Mesenchymal stem cell (in vitro differentiated cells and primary cell): ENCODE results near the gene AFF2.

Source experiments
- DNase-seq: peaks from one replicate; pipeline ENCODE4 v3.0.0-alpha.2; 2013
- H2AFZ ChIP-seq: one replicate; pipeline ENCODE4 v1.6.1; 2013; ENCODE audit warnings: low read depth, mild to moderate bottlenecking, control low read depth, inconsistent platforms, low read length, moderate library complexity
- H2AK5ac ChIP-seq: 2 replicates; pipeline ENCODE4 v1.6.1; 2013; ENCODE audit warnings: low read length, moderate library complexity, mild to moderate bottlenecking, inconsistent platforms; ENCODE audit not compliant: severe bottlenecking
- H2BK120ac ChIP-seq: one replicate; pipeline ENCODE4 v1.6.1; 2013; ENCODE audit warnings: low read depth, mild to moderate bottlenecking, inconsistent platforms, low read length, moderate library complexity
- H2BK12ac ChIP-seq, 2 experiments: one replicate each; pipeline ENCODE4 v1.6.1; 2013; ENCODE audit warnings: inconsistent platforms in 2 of 2, low read length in 2 of 2, mild to moderate bottlenecking in 2 of 2, moderate library complexity in 2 of 2, control low read depth in 1 of 2
- H2BK15ac ChIP-seq: one replicate; pipeline ENCODE4 v1.6.1; 2013; ENCODE audit warnings: mild to moderate bottlenecking, low read depth, inconsistent platforms; ENCODE audit not compliant: poor library complexity, severe bottlenecking
- H2BK5ac ChIP-seq: 2 replicates; pipeline ENCODE4 v1.6.1; 2013; ENCODE audit warnings: low read depth, mild to moderate bottlenecking, low read length, control low read depth, inconsistent platforms; ENCODE audit not compliant: poor library complexity, severe bottlenecking
- H3K14ac ChIP-seq, 2 experiments: one replicate each; pipeline ENCODE4 v1.6.1; 2013; ENCODE audit warnings: inconsistent platforms in 2 of 2, low read length in 2 of 2, control low read depth in 1 of 2, mild to moderate bottlenecking in 1 of 2, moderate library complexity in 1 of 2
- H3K18ac ChIP-seq, 2 experiments: one replicate each; pipeline ENCODE4 v1.6.1; 2013; ENCODE audit warnings: inconsistent platforms in 2 of 2, low read length in 2 of 2, control low read depth in 1 of 2, low read depth in 1 of 2, mild to moderate bottlenecking in 1 of 2
- H3K23ac ChIP-seq, 2 experiments: one replicate each; pipeline ENCODE4 v1.6.1; 2013; ENCODE audit warnings: inconsistent platforms in 2 of 2, low read length in 2 of 2, mild to moderate bottlenecking in 2 of 2, moderate library complexity in 2 of 2, control low read depth in 1 of 2
- H3K27ac ChIP-seq: 2 replicates; pipeline ENCODE4 v1.5.1; 2013; ENCODE audit warnings: mild to moderate bottlenecking, moderate library complexity, low read length, control low read depth, inconsistent platforms; ENCODE audit not compliant: poor library complexity, severe bottlenecking
- H3K27me3 ChIP-seq, 2 experiments: 2 replicates each; pipeline versions ENCODE4 v1.6.1 to v1.7.0; 2013; ENCODE audit warnings: low read length in 2 of 2, mild to moderate bottlenecking in 2 of 2, moderate library complexity in 2 of 2, control low read depth in 1 of 2, inconsistent platforms in 1 of 2; ENCODE audit not compliant: control insufficient read depth in 1 of 2, insufficient read depth in 1 of 2
- H3K36me3 ChIP-seq, 2 experiments: 2 replicates each; pipeline versions ENCODE4 v1.6.1 to v1.7.0; 2013; ENCODE audit warnings: low read length in 2 of 2, control low read depth in 1 of 2, inconsistent platforms in 1 of 2, low read depth in 1 of 2, mild to moderate bottlenecking in 1 of 2; ENCODE audit not compliant: insufficient read depth in 2 of 2, control insufficient read depth in 1 of 2
- H3K4ac ChIP-seq, 2 experiments: one replicate each; pipeline ENCODE4 v1.6.1; 2013; ENCODE audit warnings: inconsistent platforms in 2 of 2, low read length in 2 of 2, mild to moderate bottlenecking in 2 of 2, moderate library complexity in 2 of 2, control low read depth in 1 of 2, low read depth in 1 of 2
- H3K4me1 ChIP-seq: 2 replicates; pipeline ENCODE4 v1.6.1; 2013; ENCODE audit warnings: low read depth, low read length, control low read depth; ENCODE audit not compliant: control insufficient read depth, insufficient read depth
- H3K4me2 ChIP-seq: 2 replicates; pipeline ENCODE4 v1.6.1; 2013; ENCODE audit warnings: low read length, mild to moderate bottlenecking, inconsistent platforms; ENCODE audit not compliant: poor library complexity, severe bottlenecking
- H3K4me3 ChIP-seq, 2 experiments: 2 replicates each; pipeline versions ENCODE4 v1.5.1 to v1.7.0; 2013; ENCODE audit warnings: low read length in 2 of 2, mild to moderate bottlenecking in 2 of 2, control low read depth in 1 of 2, low read depth in 1 of 2; ENCODE audit not compliant: insufficient read depth in 1 of 2
- H3K79me1 ChIP-seq: replicated peaks from 2 replicates; pipeline ENCODE4 v1.6.1; 2013; ENCODE audit warnings: mild to moderate bottlenecking, control low read depth, low read length, inconsistent platforms; ENCODE audit not compliant: poor library complexity, severe bottlenecking
- H3K9ac ChIP-seq: 2 replicates; pipeline ENCODE4 v1.7.0; 2013; ENCODE audit warnings: mild to moderate bottlenecking, low read length, moderate library complexity
- H3K9me3 ChIP-seq: 2 replicates; pipeline ENCODE4 v1.7.0; 2013; ENCODE audit warnings: mild to moderate bottlenecking, low read length; ENCODE audit not compliant: control insufficient read depth
- H4K8ac ChIP-seq: one replicate; pipeline ENCODE4 v1.6.1; 2013; ENCODE audit warnings: inconsistent platforms, mild to moderate bottlenecking, low read length, moderate library complexity
- H4K91ac ChIP-seq: one replicate; pipeline ENCODE4 v1.6.1; 2013; ENCODE audit warnings: mild to moderate bottlenecking, low read length, inconsistent platforms
- whole genome bisulfite sequencing: methylation state at CpG from one replicate; pipeline ENCODE4 v1.1.7; 2013; ENCODE audit warnings: mixed read lengths; 5-methylcytosine and 5-hydroxymethylcytosine counted together

The AFF2 gene

GRCh38 chrX:149010013-149010852 lies 509.8 kb downstream of the AFF2 start:
- no peaks in the 10 kb centered on the region for H3K36me3 ChIP-seq
- no peaks in the 10 kb centered on the region for H3K27me3 ChIP-seq
- no peak overlapping the region for H2BK15ac ChIP-seq
- no peak overlapping the region for H2AFZ ChIP-seq
- no peaks in the 10 kb centered on the region for H3K79me1 ChIP-seq
- 89% methylated on average over 1 of the region's 4 CpGs for WGBS
- no peak overlapping the region for H3K4ac ChIP-seq
- no peak overlapping the region for H3K4me3 ChIP-seq
- no peak overlapping the region for H3K14ac ChIP-seq
- no peak overlapping the region for H4K91ac ChIP-seq
- no peak overlapping the region for H2BK120ac ChIP-seq
- no peaks in the 10 kb centered on the region for H3K9me3 ChIP-seq
- H2BK12ac ChIP-seq: no peak overlapping the region
- H4K8ac ChIP-seq: no peak overlapping the region
- H3K23ac ChIP-seq: no peak overlapping the region
- H2AK5ac ChIP-seq: no peak overlapping the region
- H3K4me1 ChIP-seq: no peaks in the 10 kb centered on the region
- no peak overlapping the region for H3K18ac ChIP-seq
- H3K4me2 ChIP-seq: no peak overlapping the region
- no peak overlapping the region for H2BK5ac ChIP-seq
- H3K9ac ChIP-seq: no peak overlapping the region
- no peak overlapping the region for H3K27ac ChIP-seq
- DNase-seq: no peak

GRCh38 chrX:149010853-149011224 lies 510.4 kb downstream of the AFF2 start:
- no peak for DNase-seq
- H4K91ac ChIP-seq: no peak overlapping the region
- no peak overlapping the region for H3K14ac ChIP-seq
- no peak overlapping the region for H3K4me3 ChIP-seq
- H3K9me3 ChIP-seq: no peaks in the 10 kb centered on the region
- H2BK120ac ChIP-seq: no peak overlapping the region
- no peak overlapping the region for H2AFZ ChIP-seq
- no peaks in the 10 kb centered on the region for H3K4me1 ChIP-seq
- no peak overlapping the region for H3K23ac ChIP-seq
- no peak overlapping the region for H2BK5ac ChIP-seq
- no peak overlapping the region for H3K27ac ChIP-seq
- no peak overlapping the region for H4K8ac ChIP-seq
- H3K4ac ChIP-seq: no peak overlapping the region
- WGBS: 92% methylated on average over 2 of the region's 5 CpGs
- H2BK12ac ChIP-seq: no peak overlapping the region
- H3K4me2 ChIP-seq: no peak overlapping the region
- H3K18ac ChIP-seq: no peak overlapping the region
- no peaks in the 10 kb centered on the region for H3K79me1 ChIP-seq
- no peak overlapping the region for H3K9ac ChIP-seq
- no peak overlapping the region for H2AK5ac ChIP-seq
- no peaks in the 10 kb centered on the region for H3K27me3 ChIP-seq
- no peaks in the 10 kb centered on the region for H3K36me3 ChIP-seq
- no peak overlapping the region for H2BK15ac ChIP-seq

- Histone ChIP-seq H3K14ac (no peak overlapping the region), H3K9ac (no peak overlapping the region), H3K27me3 (no peaks in the 10 kb centered on the region), H3K36me3 (no peaks in the 10 kb centered on the region), H3K4me2 (no peak overlapping the region), H3K4me3 (no peak overlapping the region), H3K4ac (no peak overlapping the region), H3K4me1 (no peaks in the 10 kb centered on the region), H4K8ac (no peak overlapping the region), H3K23ac (no peak overlapping the region), H3K79me1 (no peaks in the 10 kb centered on the region), H2BK12ac (no peak overlapping the region), H2BK15ac (no peak overlapping the region), H2AK5ac (no peak overlapping the region), H2AFZ (no peak overlapping the region), H2BK5ac (no peak overlapping the region), H2BK120ac (no peak overlapping the region), H4K91ac (no peak overlapping the region), H3K27ac (no peak overlapping the region), H3K9me3 (no peaks in the 10 kb centered on the region), H3K18ac (no peak overlapping the region)
- WGBS: 93% methylated on average over 2 of the region's 2 CpGs
- no peak for DNase-seq
Measured at GRCh38 chrX:149013081-149013480, 512.7 kb downstream of the AFF2 start.

- H4K91ac ChIP-seq: no peak overlapping the region
- no peak overlapping the region for H2BK120ac ChIP-seq
- H2AFZ ChIP-seq: no peak overlapping the region
- H3K9me3 ChIP-seq: peaks cover 24% of the 10 kb centered on the region
- H2AK5ac ChIP-seq: no peak overlapping the region
- no peaks in the 10 kb centered on the region for H3K4me1 ChIP-seq
- DNase-seq: no peak
- no peak overlapping the region for H3K4me3 ChIP-seq
- H3K79me1 ChIP-seq: no peaks in the 10 kb centered on the region
- H2BK12ac ChIP-seq: no peak overlapping the region
- no peak overlapping the region for H3K18ac ChIP-seq
- no peaks in the 10 kb centered on the region for H3K36me3 ChIP-seq
- no peak overlapping the region for H2BK5ac ChIP-seq
- no peak overlapping the region for H3K4me2 ChIP-seq
- H3K27ac ChIP-seq: no peak overlapping the region
- H4K8ac ChIP-seq: no peak overlapping the region
- no peak overlapping the region for H3K4ac ChIP-seq
- no peak overlapping the region for H2BK15ac ChIP-seq
- no peaks in the 10 kb centered on the region for H3K27me3 ChIP-seq
- no peak overlapping the region for H3K9ac ChIP-seq
- no peak overlapping the region for H3K23ac ChIP-seq
- no peak overlapping the region for H3K14ac ChIP-seq
- no CpG with 5 or more reads among the region's 2 CpGs for WGBS
Measured at GRCh38 chrX:149021159-149021558, 520.7 kb downstream of the AFF2 start.
